Testis (tissue), 5 donors: Measurements from ENCODE around the gene PTPRG. TPM values are rescaled to one million over a fixed set of nuclear protein-coding genes. Genes with fewer than 3 reads are reported as not detected.

Experiments used
- DNase-seq: peaks from one replicate; pipeline ENCODE4 v3.0.0-alpha.2; 2019
- H3K27ac ChIP-seq, 2 donors: fragments of 200-600 bp; sonication (generic); one replicate each; pipeline ENCODE4 v1.5.1; 2019
- H3K27me3 ChIP-seq: fragments of 200-600 bp; sonication (generic); one replicate; pipeline ENCODE4 v1.5.1; 2019
- H3K36me3 ChIP-seq: fragments of 200-600 bp; sonication (generic); one replicate; pipeline ENCODE4 v1.5.1; 2017; ENCODE audit warnings: low read depth; ENCODE audit errors: missing control alignments
- H3K4me1 ChIP-seq: fragments of 200-600 bp; sonication (generic); one replicate; pipeline ENCODE4 v1.5.1; 2019
- H3K4me3 ChIP-seq, 2 donors: fragments of 200-600 bp; sonication (generic); one replicate each; pipeline ENCODE4 v1.5.1; 2017 to 2019
- H3K9me3 ChIP-seq: fragments of 200-600 bp; sonication (generic); one replicate; pipeline ENCODE4 v1.5.1; 2017
- POLR2A ChIP-seq: fragments of 450-650 bp; IDR thresholded peaks from one replicate; pipeline ENCODE4 v1.6.1; 2017; ENCODE audit warnings: antibody characterized with exemption, mild to moderate bottlenecking, moderate library complexity
- WGBS, 2 donors: methylation state at CpG; one replicate each; pipeline ENCODE4 v1.1.5; 2018; 5-methylcytosine and 5-hydroxymethylcytosine counted together
- intact Hi-C: fragments of 100-400 bp; cut with DNase I; formaldehyde crosslinking; loops from one replicate; pipeline ENCODE4 v1.15.1; 2023; ENCODE audit warnings: low total_unique reads
- long read RNA-seq, 2 donors: transcript quantifications; one replicate each; lab custom pipeline, GENCODE V29; 2026
- polyA plus RNA-seq: library from polyadenylated mRNA; stranded (reverse); fragments of 350-450 nt; fragmentation: Illumina TruSeq; extraction: RNeasy Lipid Tissue Mini Kit (QIAGEN cat#74804); gene quantifications from one replicate; pipeline ENCODE4 v1.2.3, GENCODE V29; 2014; ENCODE audit warnings: low read depth, low replicate concordance; ENCODE audit not compliant: insufficient read depth
- total RNA-seq, 2 donors: library from RNA; depleted of rRNA; stranded (reverse); fragments of >200 nt; gene quantifications; one replicate each; pipeline ENCODE4 v1.2.3, GENCODE V29; 2016
- TF ChIP-seq, protein P1 (sequence below), 3 experiments: fragments of 450-650 bp in 2 of 3; fragments of 200-600 bp in 1 of 3; sonication (generic) in 1 of 3; IDR thresholded peaks; one replicate each; pipeline ENCODE4 v1.5.1; 2016 to 2019; ENCODE audit warnings: antibody characterized with exemption in 3 of 3, mild to moderate bottlenecking in 2 of 3, moderate library complexity in 1 of 3

Gene PTPRG
- 100 to 1,000 TPM in 1 of 2 donors, 10 to 100 TPM in 1; 75.4 to 107 TPM for total RNA-seq
- polyA plus RNA-seq, result 26.3 TPM
- long read RNA-seq, donor 1, partial matches to known transcripts, result 0 of 3 reads
- long read RNA-seq, donor 1, other reads (novel, unspliced or antisense), result 0 of 3 reads
- long read RNA-seq, donor 2, partial matches to known transcripts, result 874 of 878 reads
- long read RNA-seq, donor 2, other reads (novel, unspliced or antisense), result 0 of 878 reads

DNA sequence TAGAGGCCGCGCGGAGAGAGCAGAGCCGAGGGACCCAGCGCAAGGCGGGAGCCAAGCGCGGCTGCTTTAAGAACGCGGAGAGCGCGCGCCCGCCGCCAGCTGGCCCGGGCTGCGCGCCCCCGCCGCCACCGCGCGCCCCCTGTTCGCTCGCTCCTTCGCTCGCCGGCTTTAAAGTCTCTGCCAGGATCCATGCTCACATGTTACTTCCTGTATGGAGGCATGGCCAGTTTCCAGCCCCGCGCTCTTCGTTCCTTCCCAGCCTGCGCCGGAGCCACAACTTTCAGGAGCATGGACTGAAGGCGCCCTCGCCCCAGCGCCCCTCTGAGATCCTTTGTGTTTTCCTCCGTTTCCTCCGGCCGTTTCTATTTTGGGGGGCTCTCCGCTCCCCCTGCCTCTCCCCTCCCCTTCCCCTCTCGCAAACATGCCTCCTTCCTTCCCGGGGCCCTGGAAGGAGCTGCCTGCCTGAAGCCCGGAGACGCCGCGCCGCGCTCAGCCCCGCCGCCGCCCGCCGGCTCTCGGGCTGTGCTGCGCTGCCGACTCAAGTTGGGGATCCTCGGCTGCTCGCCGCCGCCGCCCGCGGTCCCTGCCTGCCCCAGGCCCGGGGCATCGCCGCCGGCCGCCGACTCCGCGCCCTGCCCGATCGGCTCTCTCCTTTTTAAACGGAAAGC lies at the start of gene PTPRG:
TSS of gene PTPRG (plus strand) at position 198 of the 668 bp plus-strand sequence. CDS start 717 bp downstream, outside the sequence.
- 0 to 1% methylated on average over 20 to 67 of the region's 74 CpGs for WGBS, 2 donors
- Histone ChIP-seq H3K36me3 (no peaks in the 10 kb centered on the region), H3K9me3 (no peaks in the 10 kb centered on the region), H3K27me3 (no peaks in the 10 kb centered on the region), H3K4me1 (peaks cover 7% of the 10 kb centered on the region), H3K4me3 (peak within 1 kb of the TSS; percentile 94 to 97), H3K27ac (peak within 1 kb of the TSS; percentile 96 to 98)
- intact Hi-C loops, result loop anchor here (10.0 kb wide), 2 partner anchors 283 to 623 kb away; no protein-coding TSS in a partner anchor
- DNase-seq, result peak; percentile 95
- TF ChIP-seq, protein P1, sequence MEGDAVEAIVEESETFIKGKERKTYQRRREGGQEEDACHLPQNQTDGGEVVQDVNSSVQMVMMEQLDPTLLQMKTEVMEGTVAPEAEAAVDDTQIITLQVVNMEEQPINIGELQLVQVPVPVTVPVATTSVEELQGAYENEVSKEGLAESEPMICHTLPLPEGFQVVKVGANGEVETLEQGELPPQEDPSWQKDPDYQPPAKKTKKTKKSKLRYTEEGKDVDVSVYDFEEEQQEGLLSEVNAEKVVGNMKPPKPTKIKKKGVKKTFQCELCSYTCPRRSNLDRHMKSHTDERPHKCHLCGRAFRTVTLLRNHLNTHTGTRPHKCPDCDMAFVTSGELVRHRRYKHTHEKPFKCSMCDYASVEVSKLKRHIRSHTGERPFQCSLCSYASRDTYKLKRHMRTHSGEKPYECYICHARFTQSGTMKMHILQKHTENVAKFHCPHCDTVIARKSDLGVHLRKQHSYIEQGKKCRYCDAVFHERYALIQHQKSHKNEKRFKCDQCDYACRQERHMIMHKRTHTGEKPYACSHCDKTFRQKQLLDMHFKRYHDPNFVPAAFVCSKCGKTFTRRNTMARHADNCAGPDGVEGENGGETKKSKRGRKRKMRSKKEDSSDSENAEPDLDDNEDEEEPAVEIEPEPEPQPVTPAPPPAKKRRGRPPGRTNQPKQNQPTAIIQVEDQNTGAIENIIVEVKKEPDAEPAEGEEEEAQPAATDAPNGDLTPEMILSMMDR (IDR thresholded peaks at IDR 0.05), result no peak
- TF ChIP-seq POLR2A, result peak; percentile 48

DNA sequence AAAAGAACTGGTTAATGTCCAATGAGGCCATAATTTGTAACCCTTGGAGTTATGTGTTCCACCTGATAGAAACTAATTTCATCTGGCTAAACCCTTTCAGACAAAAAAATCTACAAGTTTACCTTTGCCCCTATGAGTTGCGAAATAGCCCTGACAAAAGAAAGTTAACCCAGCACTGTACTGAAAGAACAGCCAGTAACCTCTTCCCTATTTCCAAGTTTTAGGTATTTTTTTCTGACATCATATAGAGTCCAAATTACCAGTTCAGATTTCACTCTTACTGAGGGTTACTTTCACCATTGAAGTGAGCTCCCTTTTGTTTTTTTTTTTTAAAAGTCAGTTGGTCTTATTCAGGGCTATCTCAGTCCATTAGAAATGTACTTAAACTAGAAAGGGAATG lies 42.8 kb upstream of the PTPRG start:
- no peaks in the 10 kb centered on the region for H3K36me3 ChIP-seq
- H3K27me3 ChIP-seq, result no peaks in the 10 kb centered on the region
- no peak overlapping the region for H3K4me3 ChIP-seq
- intact Hi-C loops, result no loop called here
- H3K4me1 ChIP-seq, result no peaks in the 10 kb centered on the region
- TF ChIP-seq, protein P1 (IDR thresholded peaks at IDR 0.05), result no peak
- TF ChIP-seq POLR2A, result no peak
- H3K9me3 ChIP-seq, result no peaks in the 10 kb centered on the region
- WGBS, 2 donors, result 92 to 95% methylated on average over 1 of the region's 1 CpG
- no peak for DNase-seq
- no peak overlapping the region for H3K27ac ChIP-seq

DNA sequence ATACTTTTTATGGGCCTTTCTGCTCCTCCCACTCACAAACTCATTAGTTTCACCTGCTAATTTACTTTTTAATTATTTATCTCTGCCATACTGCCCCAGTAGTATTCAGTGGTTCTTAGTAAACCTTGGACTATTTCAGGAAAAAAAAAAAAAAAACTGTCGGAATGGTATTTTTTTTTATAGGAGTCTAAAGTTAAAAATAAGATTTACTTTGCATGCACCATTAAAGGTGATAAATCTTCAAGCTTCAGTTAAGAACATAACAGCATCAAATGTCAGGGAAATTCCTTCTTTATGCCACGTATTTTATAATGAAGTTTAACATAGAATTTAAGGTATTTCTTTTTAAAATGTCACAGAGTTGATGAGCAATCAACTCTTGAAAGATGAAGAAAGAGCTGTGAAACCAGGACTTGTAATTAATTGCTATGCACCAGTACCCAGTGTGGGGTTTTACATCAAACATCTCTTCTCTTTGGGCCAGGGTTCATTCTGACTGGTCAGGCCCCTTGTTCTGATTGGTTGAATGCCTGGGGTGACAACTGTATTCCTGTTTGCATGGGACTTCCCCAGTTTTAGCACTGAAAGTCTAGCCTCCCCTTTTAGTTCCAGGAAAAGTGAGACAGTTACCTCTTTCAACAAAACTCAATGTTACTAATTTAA lies 40.3 kb upstream of the PTPRG start:
- 85 to 90% methylated on average over 2 of the region's 2 CpGs for WGBS, 2 donors
- no peaks in the 10 kb centered on the region for H3K27me3 ChIP-seq
- no peaks in the 10 kb centered on the region for H3K36me3 ChIP-seq
- no peak overlapping the region for H3K27ac ChIP-seq
- no peaks in the 10 kb centered on the region for H3K4me1 ChIP-seq
- H3K9me3 ChIP-seq, result no peaks in the 10 kb centered on the region
- TF ChIP-seq POLR2A, result no peak
- TF ChIP-seq, protein P1 (IDR thresholded peaks at IDR 0.05), result no peak
- no peak for DNase-seq
- no peak overlapping the region for H3K4me3 ChIP-seq
- intact Hi-C loops, result no loop called here

DNA sequence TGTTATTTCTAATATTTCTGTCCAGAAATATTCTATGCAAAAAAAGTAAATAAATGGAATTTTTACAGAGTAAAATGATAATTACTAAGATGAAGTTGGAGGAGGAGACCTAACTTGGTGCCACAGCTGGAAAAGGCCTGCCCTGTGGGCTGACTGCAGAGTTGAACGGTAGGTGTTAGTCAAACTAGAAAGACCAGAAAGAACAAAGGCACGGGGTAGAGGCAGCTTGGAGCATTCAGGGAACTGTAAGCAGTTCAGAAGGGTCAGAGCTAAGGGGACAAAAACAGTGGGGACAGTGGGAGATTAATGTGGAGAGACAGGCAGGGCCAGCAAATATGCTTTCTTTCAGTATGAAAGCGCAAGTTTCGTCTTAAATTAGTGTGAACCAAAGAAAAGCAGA lies 39.3 kb upstream of the PTPRG start:
- Histone ChIP-seq H3K4me1 (no peaks in the 10 kb centered on the region), H3K27me3 (no peaks in the 10 kb centered on the region), H3K4me3 (no peak overlapping the region), H3K9me3 (no peaks in the 10 kb centered on the region), H3K27ac (no peak overlapping the region), H3K36me3 (no peaks in the 10 kb centered on the region)
- intact Hi-C loops, result no loop called here
- TF ChIP-seq POLR2A, result no peak
- TF ChIP-seq, protein P1 (IDR thresholded peaks at IDR 0.05), result no peak
- 57 to 66% methylated on average over 4 of the region's 4 CpGs for WGBS, 2 donors
- no peak for DNase-seq
